ENCODE results near the gene CASZ1. TPM values are rescaled to one million over a fixed set of nuclear protein-coding genes. Genes with fewer than 3 reads are reported as not detected.

The CASZ1 gene
- total RNA-seq, 2 experiments from 2014 or later, result 8.1 to 9.0 TPM

- ChIA-PET CTCF (no interaction called here), POLR2A (no interaction called here)
- H3K36me3 Mint-ChIP-seq (ENCODE audit: low read depth), result no peaks in the 10 kb centered on the region
Observed at GRCh38 chr1:10771789-10772188, 24.7 kb downstream of the CASZ1 start.

GRCh38 chr1:10768552-10768951 lies 27.9 kb downstream of the CASZ1 start:
- CTCF ChIA-PET, result no interaction called here
- Mint-ChIP-seq H3K36me3 (ENCODE audit: low read depth) (no peaks in the 10 kb centered on the region), H3K4me1 (no peaks in the 10 kb centered on the region), H3K9me3 (no peaks in the 10 kb centered on the region), H3K27me3 (peaks cover 6% of the 10 kb centered on the region), H3K4me3 (no peak overlapping the region), H3K27ac (no peak overlapping the region)
- DNase-seq, result no peak
- POLR2A ChIA-PET, result no interaction called here

More at GRCh38 chr1:10771789-10772188, 24.7 kb downstream of the CASZ1 start:
- H3K4me3 Mint-ChIP-seq, result no peak overlapping the region
- H3K9me3 Mint-ChIP-seq, result no peaks in the 10 kb centered on the region
- peaks cover 6% of the 10 kb centered on the region for H3K27me3 Mint-ChIP-seq
- no peak for DNase-seq
- no peaks in the 10 kb centered on the region for H3K4me1 Mint-ChIP-seq
- no peak overlapping the region for H3K27ac Mint-ChIP-seq

GRCh38 chr1:10767282-10767681 lies 29.2 kb downstream of the CASZ1 start:
- H3K4me1 Mint-ChIP-seq, result no peaks in the 10 kb centered on the region
- peaks cover 6% of the 10 kb centered on the region for H3K27me3 Mint-ChIP-seq
- ChIA-PET CTCF (no interaction called here), POLR2A (no interaction called here)
- DNase-seq, result no peak
- H3K27ac Mint-ChIP-seq, result no peak overlapping the region
- H3K36me3 Mint-ChIP-seq (ENCODE audit: low read depth), result no peaks in the 10 kb centered on the region
- no peak overlapping the region for H3K4me3 Mint-ChIP-seq
- H3K9me3 Mint-ChIP-seq, result no peaks in the 10 kb centered on the region

- H3K27me3 Mint-ChIP-seq, result no peaks in the 10 kb centered on the region
- H3K4me1 Mint-ChIP-seq, result no peaks in the 10 kb centered on the region
- CTCF ChIA-PET, result no interaction called here
- H3K27ac Mint-ChIP-seq, result no peak overlapping the region
- POLR2A ChIA-PET, result no interaction called here
- DNase-seq, result no peak
- H3K4me3 Mint-ChIP-seq, result no peak overlapping the region
- H3K36me3 Mint-ChIP-seq (ENCODE audit: low read depth), result no peaks in the 10 kb centered on the region
- no peaks in the 10 kb centered on the region for H3K9me3 Mint-ChIP-seq
Observed at GRCh38 chr1:10765734-10766478, 30.5 kb downstream of the CASZ1 start.

- Mint-ChIP-seq H3K36me3 (ENCODE audit: low read depth) (no peaks in the 10 kb centered on the region), H3K4me3 (no peak overlapping the region), H3K27ac (no peak overlapping the region), H3K27me3 (no peaks in the 10 kb centered on the region), H3K9me3 (no peaks in the 10 kb centered on the region), H3K4me1 (no peaks in the 10 kb centered on the region)
- ChIA-PET CTCF (no interaction called here), POLR2A (no interaction called here)
- DNase-seq, result no peak
Observed at GRCh38 chr1:10765304-10765703, 31.1 kb downstream of the CASZ1 start.

- CTCF ChIA-PET, result no interaction called here
- no peak overlapping the region for H3K4me3 Mint-ChIP-seq
- H3K27ac Mint-ChIP-seq, result no peak overlapping the region
Observed at GRCh38 chr1:10764296-10764798, 32.1 kb downstream of the CASZ1 start.

GRCh38 chr1:10762875-10763274 lies 33.6 kb downstream of the CASZ1 start:
- Mint-ChIP-seq H3K27me3 (no peaks in the 10 kb centered on the region), H3K4me1 (no peaks in the 10 kb centered on the region), H3K27ac (no peak overlapping the region), H3K36me3 (ENCODE audit: low read depth) (no peaks in the 10 kb centered on the region), H3K4me3 (no peak overlapping the region), H3K9me3 (no peaks in the 10 kb centered on the region)
- DNase-seq, result no peak
- CTCF ChIA-PET, result no interaction called here
- POLR2A ChIA-PET, result no interaction called here

More at GRCh38 chr1:10764296-10764798, 32.1 kb downstream of the CASZ1 start:
- Mint-ChIP-seq H3K4me1 (no peaks in the 10 kb centered on the region), H3K36me3 (ENCODE audit: low read depth) (no peaks in the 10 kb centered on the region), H3K9me3 (no peaks in the 10 kb centered on the region), H3K27me3 (no peaks in the 10 kb centered on the region)
- no peak for DNase-seq
- POLR2A ChIA-PET, result no interaction called here

GRCh38 chr1:10762153-10762523 lies 34.3 kb downstream of the CASZ1 start:
- Mint-ChIP-seq H3K9me3 (no peaks in the 10 kb centered on the region), H3K27me3 (no peaks in the 10 kb centered on the region), H3K27ac (no peak overlapping the region), H3K4me3 (no peak overlapping the region), H3K4me1 (no peaks in the 10 kb centered on the region), H3K36me3 (ENCODE audit: low read depth) (no peaks in the 10 kb centered on the region)
- DNase-seq, result no peak
- ChIA-PET POLR2A (interaction anchor here (1.1 kb wide), 1 partner anchor 9 kb away, joined by 3 read pairs; no protein-coding TSS in a partner anchor), CTCF (no interaction called here)

GRCh38 chr1:10761503-10762152 lies 34.8 kb downstream of the CASZ1 start:
- POLR2A ChIA-PET, result interaction anchor here (1.1 kb wide), 1 partner anchor 10 kb away, joined by 3 read pairs; no protein-coding TSS in a partner anchor
- Mint-ChIP-seq H3K27ac (no peak overlapping the region), H3K4me1 (no peaks in the 10 kb centered on the region), H3K4me3 (no peak overlapping the region), H3K9me3 (no peaks in the 10 kb centered on the region), H3K27me3 (no peaks in the 10 kb centered on the region), H3K36me3 (ENCODE audit: low read depth) (no peaks in the 10 kb centered on the region)
- DNase-seq, result no peak
- CTCF ChIA-PET, result no interaction called here

GRCh38 chr1:10760566-10761502 lies 35.6 kb downstream of the CASZ1 start:
- CTCF ChIA-PET, result no interaction called here
- Mint-ChIP-seq H3K4me3 (no peak overlapping the region), H3K36me3 (ENCODE audit: low read depth) (no peaks in the 10 kb centered on the region), H3K4me1 (peaks cover 3% of the 10 kb centered on the region), H3K9me3 (no peaks in the 10 kb centered on the region), H3K27ac (no peak overlapping the region), H3K27me3 (no peaks in the 10 kb centered on the region)
- POLR2A ChIA-PET, result no interaction called here
- DNase-seq, result no peak

GRCh38 chr1:10759413-10760200 lies 36.8 kb downstream of the CASZ1 start:
- H3K4me1 Mint-ChIP-seq, result peaks cover 3% of the 10 kb centered on the region
- no peak overlapping the region for H3K4me3 Mint-ChIP-seq
- no peaks in the 10 kb centered on the region for H3K27me3 Mint-ChIP-seq
- H3K9me3 Mint-ChIP-seq, result no peaks in the 10 kb centered on the region
- ChIA-PET POLR2A (no interaction called here), CTCF (no interaction called here)
- no peaks in the 10 kb centered on the region for H3K36me3 Mint-ChIP-seq (ENCODE audit: low read depth)
- no peak for DNase-seq
- H3K27ac Mint-ChIP-seq, result no peak overlapping the region

GRCh38 chr1:10756842-10757241 lies 39.6 kb downstream of the CASZ1 start:
- CTCF ChIA-PET, result no interaction called here

More at GRCh38 chr1:10756842-10757241, 39.6 kb downstream of the CASZ1 start:
- Mint-ChIP-seq H3K27ac (no peak overlapping the region), H3K27me3 (peaks cover 2% of the 10 kb centered on the region), H3K9me3 (no peaks in the 10 kb centered on the region), H3K36me3 (ENCODE audit: low read depth) (no peaks in the 10 kb centered on the region), H3K4me3 (no peak overlapping the region), H3K4me1 (peaks cover 3% of the 10 kb centered on the region)
- POLR2A ChIA-PET, result no interaction called here
- no peak for DNase-seq

Data from activated CD4-positive, alpha-beta memory T cell treated with anti-CD3 and anti-CD28 coated beads, Interleukin-2, amount 10 ng/mL, durations not matched to agents 7 days and 5 days (primary cell).